Skeletal muscle satellite cell (primary cell): ENCODE data around the gene SEPTIN7.
A peak's percentile ranks its signal among the peaks of the same experiment; 100 is the strongest.

Experiments used
- H3K27me3 ChIP-seq: 2 replicates; pipeline ENCODE4 v1.7.0; 2013; ENCODE audit warnings: low read length; ENCODE audit not compliant: control insufficient read depth, insufficient read depth
- H3K36me3 ChIP-seq: 2 replicates; pipeline ENCODE4 v1.7.0; 2013; ENCODE audit warnings: mild to moderate bottlenecking, control low read depth, low read length; ENCODE audit not compliant: insufficient read depth
- H3K4me1 ChIP-seq: 2 replicates; pipeline ENCODE4 v1.7.0; 2013; ENCODE audit warnings: low read length; ENCODE audit not compliant: control insufficient read depth, insufficient read depth
- H3K4me2 ChIP-seq: 2 replicates; pipeline ENCODE4 v1.7.0; 2013; ENCODE audit warnings: mild to moderate bottlenecking, low read length
- H3K4me3 ChIP-seq: 2 replicates; pipeline ENCODE4 v1.7.0; 2013; ENCODE audit warnings: low read length
- H3K9ac ChIP-seq: 2 replicates; pipeline ENCODE4 v1.7.0; 2013; ENCODE audit warnings: mild to moderate bottlenecking, low read depth, low read length, moderate library complexity
- H3K9me3 ChIP-seq: replicated peaks from 2 replicates; pipeline ENCODE4 v1.7.0; 2013; ENCODE audit warnings: mild to moderate bottlenecking, control low read depth, low read length

SEPTIN7 gene

GRCh38 chr7:35792873-35793489 lies 7.9 kb upstream of the SEPTIN7 start:
- Histone ChIP-seq H3K4me3 (no peak overlapping the region), H3K9me3 (no peaks in the 10 kb centered on the region), H3K4me2 (no peak overlapping the region), H3K36me3 (no peaks in the 10 kb centered on the region), H3K27me3 (no peaks in the 10 kb centered on the region), H3K4me1 (peaks cover 6% of the 10 kb centered on the region), H3K9ac (no peak overlapping the region)

GRCh38 chr7:35797311-35797710 lies 3.5 kb upstream of the SEPTIN7 start:
- peaks cover 6% of the 10 kb centered on the region for H3K4me1 ChIP-seq
- H3K4me2 ChIP-seq = no peak overlapping the region
- no peaks in the 10 kb centered on the region for H3K9me3 ChIP-seq
- H3K9ac ChIP-seq = no peak overlapping the region
- no peaks in the 10 kb centered on the region for H3K27me3 ChIP-seq
- no peak overlapping the region for H3K4me3 ChIP-seq
- H3K36me3 ChIP-seq = no peaks in the 10 kb centered on the region

- Histone ChIP-seq H3K4me2 (peak overlapping the region; percentile 94), H3K27me3 (no peaks in the 10 kb centered on the region), H3K9ac (peak overlapping the region; percentile 91), H3K36me3 (no peaks in the 10 kb centered on the region), H3K4me3 (peak overlapping the region; percentile 85), H3K9me3 (no peaks in the 10 kb centered on the region), H3K4me1 (peaks cover 11% of the 10 kb centered on the region)
Measured at GRCh38 chr7:35799846-35800717, 775 bp upstream of the SEPTIN7 start.

- Histone ChIP-seq H3K4me2 (peak overlapping the region; percentile 83), H3K9ac (peak overlapping the region; percentile 91), H3K4me3 (peak overlapping the region; percentile 85)
Measured at GRCh38 chr7:35801392-35802101, 690 bp downstream of the SEPTIN7 start.

GRCh38 chr7:35802102-35802466 lies 1.2 kb downstream of the SEPTIN7 start:
- peak overlapping the region; percentile 91 for H3K9ac ChIP-seq
- H3K4me3 ChIP-seq = peak overlapping the region; percentile 85
- H3K4me1 ChIP-seq = peaks cover 14% of the 10 kb centered on the region
- no peaks in the 10 kb centered on the region for H3K9me3 ChIP-seq
- peak overlapping the region; percentile 83 for H3K4me2 ChIP-seq
- no peaks in the 10 kb centered on the region for H3K27me3 ChIP-seq
- no peaks in the 10 kb centered on the region for H3K36me3 ChIP-seq

More at GRCh38 chr7:35801392-35802101, 690 bp downstream of the SEPTIN7 start:
- H3K4me1 ChIP-seq = peaks cover 11% of the 10 kb centered on the region
- no peaks in the 10 kb centered on the region for H3K9me3 ChIP-seq
- no peaks in the 10 kb centered on the region for H3K36me3 ChIP-seq
- no peaks in the 10 kb centered on the region for H3K27me3 ChIP-seq

- Histone ChIP-seq H3K36me3 (no peaks in the 10 kb centered on the region), H3K4me1 (peaks cover 14% of the 10 kb centered on the region), H3K9ac (peak overlapping the region; percentile 91), H3K9me3 (no peaks in the 10 kb centered on the region), H3K27me3 (no peaks in the 10 kb centered on the region), H3K4me3 (peak overlapping the region; percentile 85), H3K4me2 (peak overlapping the region; percentile 83)
Measured at GRCh38 chr7:35802649-35803048, 1.8 kb downstream of the SEPTIN7 start.

GRCh38 chr7:35804231-35804970 lies 3.5 kb downstream of the SEPTIN7 start:
- H3K4me1 ChIP-seq = peaks cover 18% of the 10 kb centered on the region
- H3K27me3 ChIP-seq = no peaks in the 10 kb centered on the region
- no peaks in the 10 kb centered on the region for H3K9me3 ChIP-seq
- no peak overlapping the region for H3K4me3 ChIP-seq
- peak overlapping the region; percentile 83 for H3K4me2 ChIP-seq
- no peak overlapping the region for H3K9ac ChIP-seq
- no peaks in the 10 kb centered on the region for H3K36me3 ChIP-seq

GRCh38 chr7:35805876-35806275 lies 5.0 kb downstream of the SEPTIN7 start:
- H3K27me3 ChIP-seq = no peaks in the 10 kb centered on the region
- H3K4me2 ChIP-seq = no peak overlapping the region
- peaks cover 20% of the 10 kb centered on the region for H3K4me1 ChIP-seq
- H3K9ac ChIP-seq = no peak overlapping the region
- no peaks in the 10 kb centered on the region for H3K36me3 ChIP-seq
- H3K9me3 ChIP-seq = no peaks in the 10 kb centered on the region
- H3K4me3 ChIP-seq = no peak overlapping the region

- H3K9me3 ChIP-seq = no peaks in the 10 kb centered on the region
- H3K4me1 ChIP-seq = no peaks in the 10 kb centered on the region
- H3K36me3 ChIP-seq = no peaks in the 10 kb centered on the region
- no peak overlapping the region for H3K4me2 ChIP-seq
- no peak overlapping the region for H3K4me3 ChIP-seq
- no peak overlapping the region for H3K9ac ChIP-seq
- H3K27me3 ChIP-seq = no peaks in the 10 kb centered on the region
Measured at GRCh38 chr7:35816514-35816913, 15.7 kb downstream of the SEPTIN7 start.

GRCh38 chr7:35817181-35817580 lies 16.3 kb downstream of the SEPTIN7 start:
- no peak overlapping the region for H3K9ac ChIP-seq
- no peak overlapping the region for H3K4me2 ChIP-seq
- no peak overlapping the region for H3K4me3 ChIP-seq
- no peaks in the 10 kb centered on the region for H3K9me3 ChIP-seq
- H3K27me3 ChIP-seq = no peaks in the 10 kb centered on the region
- no peaks in the 10 kb centered on the region for H3K36me3 ChIP-seq
- H3K4me1 ChIP-seq = no peaks in the 10 kb centered on the region

- Histone ChIP-seq H3K4me3 (no peak overlapping the region), H3K4me2 (no peak overlapping the region), H3K4me1 (no peaks in the 10 kb centered on the region), H3K9me3 (no peaks in the 10 kb centered on the region), H3K36me3 (no peaks in the 10 kb centered on the region), H3K9ac (no peak overlapping the region), H3K27me3 (no peaks in the 10 kb centered on the region)
Measured at GRCh38 chr7:35817930-35818329, 17.1 kb downstream of the SEPTIN7 start.
